GM04504 (cell line): ENCODE measurements around the gene BCAS1.
A peak's percentile ranks its signal among the peaks of the same experiment; 100 is the strongest.
"Not testable (repeated sequence)": the region's sequence is repeated elsewhere in the genome, so short reads cannot be mapped to it uniquely, and the experiment has no call there.

ENCODE experiments used
- DNase-seq: peaks from one replicate; pipeline ENCODE4 v3.0.0-alpha.2; 2012; ENCODE audit warnings: low read depth

Gene BCAS1

GRCh38 chr20:53984356-53985149 lies 85.8 kb downstream of the BCAS1 start:
- peak; percentile 76 for DNase-seq

- no peak for DNase-seq
These were observed 87.0 kb downstream of the BCAS1 start for GRCh38 chr20:53983401-53983800.

GRCh38 chr20:53982624-53983023 lies 87.8 kb downstream of the BCAS1 start:
- no peak for DNase-seq

- no peak for DNase-seq
These were observed 88.5 kb downstream of the BCAS1 start for GRCh38 chr20:53981752-53982437.

DNA sequence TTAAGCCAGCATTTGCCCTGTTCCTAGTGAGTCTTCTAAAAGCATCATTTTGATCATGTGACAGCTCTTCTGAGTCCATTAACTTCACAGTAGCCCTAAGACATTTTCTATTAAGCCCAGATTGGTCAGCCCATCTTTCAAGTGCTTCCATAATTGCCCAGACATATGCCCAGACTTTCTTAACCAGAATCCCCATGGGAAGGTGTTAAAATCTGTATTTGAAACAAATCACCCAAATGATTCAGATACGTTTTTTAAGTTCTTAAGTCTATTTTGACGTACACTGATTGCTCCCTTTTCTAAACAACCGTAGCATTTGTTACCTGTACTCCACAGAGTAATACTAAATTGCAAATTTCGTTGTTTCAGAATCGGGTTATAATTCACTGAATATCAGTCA lies 89.3 kb downstream of the BCAS1 start:
- DNase-seq: no peak

DNA sequence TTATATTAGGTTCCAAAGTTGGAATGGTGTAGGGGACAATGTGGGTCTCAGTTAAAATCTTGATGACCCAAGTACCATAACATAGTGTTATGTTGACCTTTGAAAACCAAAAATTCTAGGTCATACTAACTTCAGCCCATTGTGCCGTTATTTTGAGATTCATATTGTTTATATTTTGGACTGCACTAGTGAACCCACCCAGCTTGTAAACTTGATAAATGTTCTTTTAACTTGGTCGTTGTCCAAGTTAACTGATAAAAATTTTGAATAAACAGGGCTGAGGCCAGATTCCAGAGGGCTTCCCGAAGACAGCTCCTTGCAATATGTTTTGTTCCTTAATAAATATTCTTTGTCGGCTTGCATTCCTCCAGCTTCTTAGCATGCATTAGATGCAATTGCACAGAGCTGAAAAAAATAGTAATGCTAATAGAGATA lies 90.3 kb downstream of the BCAS1 start:
- DNase-seq: no peak

GRCh38 chr20:53978497-53978896 lies 91.9 kb downstream of the BCAS1 start:
- DNase-seq: no peak

DNA sequence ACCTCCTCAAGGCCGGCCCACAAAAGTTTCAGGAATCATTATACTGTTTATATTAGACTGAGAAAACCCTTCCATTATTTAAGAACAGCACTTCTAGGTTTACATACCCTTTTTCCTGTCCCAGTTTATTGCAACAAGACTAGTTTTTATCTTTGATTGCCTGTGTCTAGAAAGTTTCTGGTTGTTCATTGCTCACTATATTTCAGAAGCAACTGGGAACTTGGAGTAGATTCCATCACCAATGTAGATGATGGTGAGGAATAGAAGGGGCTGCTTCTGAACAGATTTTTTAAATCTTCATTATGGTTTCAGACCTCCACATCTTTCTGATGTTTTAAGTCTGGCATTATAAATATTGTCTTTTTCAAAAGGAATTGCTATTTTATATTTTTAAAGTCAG lies 93.0 kb downstream of the BCAS1 start:
- no peak for DNase-seq

DNA sequence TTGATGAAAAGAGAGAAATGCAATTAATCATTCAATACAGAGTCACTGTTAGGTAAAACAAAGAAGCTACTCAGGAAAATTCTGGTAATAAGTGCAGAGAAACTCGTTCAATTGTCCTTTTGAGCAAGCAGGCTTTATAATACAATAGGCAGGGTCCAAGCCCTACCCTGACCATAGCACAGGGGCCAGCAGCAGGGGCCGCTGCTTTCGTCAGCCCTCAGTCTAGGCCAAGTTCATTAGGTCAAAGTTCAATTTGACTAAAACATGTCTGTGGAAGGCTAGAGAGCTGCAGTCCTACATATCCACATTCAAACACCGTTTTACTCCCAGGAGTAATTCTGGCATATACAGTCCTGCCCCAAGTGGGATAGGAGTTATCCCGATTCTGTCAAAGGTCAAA lies 94.6 kb downstream of the BCAS1 start:
- no peak for DNase-seq

- no peak for DNase-seq
These were observed 95.4 kb downstream of the BCAS1 start for GRCh38 chr20:53974785-53975555.

- not testable (repeated sequence) for DNase-seq
These were observed 96.5 kb downstream of the BCAS1 start for GRCh38 chr20:53973882-53974281.

DNA sequence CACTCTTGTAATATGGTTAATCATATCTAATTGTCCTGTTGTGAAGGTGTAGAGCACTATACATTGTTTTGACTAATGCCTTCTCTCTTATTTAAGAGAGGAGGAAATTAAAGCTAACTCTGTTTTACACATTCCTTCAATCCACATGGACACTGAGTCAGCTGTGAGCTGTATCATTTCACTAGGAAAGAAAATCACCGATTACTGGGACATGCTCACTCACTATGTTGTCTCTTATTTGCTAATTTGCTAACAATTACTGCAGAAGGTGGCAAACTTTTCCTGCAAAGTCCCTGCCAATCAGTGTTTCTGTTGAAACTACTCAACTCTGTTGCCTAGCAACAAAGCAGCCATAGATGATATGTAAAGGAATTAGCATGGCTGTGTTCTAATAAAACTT lies 98.2 kb downstream of the BCAS1 start:
- no peak for DNase-seq

DNA sequence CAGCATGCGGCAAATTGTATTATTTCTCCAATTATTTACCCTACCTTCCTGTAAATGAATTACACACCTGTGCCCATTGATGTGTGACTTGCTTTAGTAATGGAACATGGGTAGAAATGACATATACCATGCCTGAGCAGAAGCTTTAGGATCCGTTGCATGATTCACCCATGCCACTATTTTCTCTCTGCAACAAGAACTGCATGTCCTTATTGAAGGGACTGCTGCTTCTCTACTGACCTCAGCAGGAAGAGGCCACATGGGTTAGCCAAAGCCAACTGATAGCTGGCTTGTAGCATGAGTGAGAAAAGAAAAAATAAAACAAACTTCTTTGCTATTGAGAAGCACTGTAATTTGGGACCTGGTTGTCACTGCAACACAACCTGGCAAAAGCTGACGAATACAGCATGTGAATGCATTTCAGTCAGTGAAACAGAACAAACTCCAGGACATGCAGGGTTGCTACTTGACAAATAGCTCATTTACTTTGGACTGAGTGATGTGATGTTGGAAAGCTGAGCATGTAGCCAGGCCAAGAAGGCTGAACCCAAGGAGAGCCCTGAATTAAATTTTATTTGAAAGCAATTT lies 99.2 kb downstream of the BCAS1 start:
- no peak for DNase-seq

- no peak for DNase-seq
These were observed 100.2 kb downstream of the BCAS1 start for GRCh38 chr20:53970232-53970631.

DNA sequence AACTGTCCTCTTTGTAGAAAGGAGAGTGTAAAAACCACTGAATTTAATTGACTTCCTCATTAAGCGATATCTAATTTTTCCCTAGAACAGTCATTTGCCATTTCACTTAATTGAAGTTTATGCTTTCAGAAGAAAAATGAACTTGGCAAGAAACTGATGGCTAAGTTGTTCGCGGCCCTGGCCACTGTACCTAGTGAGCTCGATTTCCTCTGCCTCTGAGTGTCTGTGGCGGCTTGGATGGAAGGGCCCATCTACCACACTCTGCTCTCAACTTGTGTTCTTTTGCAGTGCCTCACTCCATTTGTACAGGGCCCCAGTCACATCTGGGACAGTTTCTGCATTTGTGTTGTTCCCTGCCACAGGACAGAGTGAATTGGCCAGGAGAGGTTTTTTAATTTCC lies 102.9 kb downstream of the BCAS1 start:
- no peak for DNase-seq

GRCh38 chr20:53966774-53967398 lies 103.5 kb downstream of the BCAS1 start:
- DNase-seq: no peak

DNA sequence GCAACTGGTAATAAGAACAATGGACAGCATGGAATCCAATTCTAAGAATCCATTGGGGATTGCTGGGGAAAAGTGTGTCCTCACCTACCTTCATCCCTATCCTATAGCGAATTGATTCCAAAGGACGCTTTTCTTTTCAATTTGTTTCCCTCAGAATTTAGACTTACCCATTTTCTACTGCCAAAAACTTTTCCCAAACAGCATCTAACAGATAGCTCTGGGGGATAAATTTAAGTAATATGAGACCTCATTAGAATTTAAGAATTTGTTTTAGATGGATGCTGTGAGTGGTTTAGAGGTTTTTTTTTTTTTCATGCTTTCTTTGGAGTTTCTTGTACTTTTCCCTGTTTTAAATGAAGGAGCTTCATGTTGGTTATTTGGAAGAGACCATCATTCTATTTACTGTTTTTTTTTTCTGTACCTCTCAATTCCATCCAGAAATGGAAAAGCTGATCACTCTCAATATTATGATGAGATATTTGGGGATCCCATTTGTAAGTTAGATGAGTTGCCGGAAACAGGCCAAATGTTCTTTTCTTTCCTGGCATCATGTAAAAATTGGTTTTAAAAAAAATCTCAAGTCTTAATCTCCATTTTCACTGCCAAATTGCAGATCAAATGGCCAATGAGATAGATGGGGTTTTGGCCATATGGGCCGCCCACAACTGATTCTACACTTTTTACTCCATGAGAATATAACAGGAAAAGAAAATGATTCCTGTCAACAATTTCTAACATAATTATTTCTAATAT lies 105.7 kb downstream of the BCAS1 start:
- DNase-seq: no peak

DNA sequence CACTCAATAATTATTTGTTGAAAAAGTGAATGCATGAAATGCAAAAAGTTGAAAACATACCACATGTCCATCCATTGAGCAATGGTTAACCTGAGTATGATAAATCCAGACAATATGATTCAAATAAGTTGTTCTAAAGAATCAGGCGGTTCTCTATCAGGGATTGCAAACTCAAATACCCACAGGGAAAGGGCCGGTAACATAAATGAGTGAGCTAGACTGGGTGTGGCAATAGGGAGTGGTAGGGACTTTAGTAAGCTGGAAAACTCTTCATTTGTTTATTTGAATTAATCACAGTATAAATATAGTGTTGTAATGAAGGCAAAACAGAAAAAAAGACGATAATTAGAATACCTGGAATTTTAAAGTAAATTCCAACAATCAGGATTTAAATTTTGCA lies 106.3 kb downstream of the BCAS1 start:
- DNase-seq: no peak

- DNase-seq: no peak
These were observed 106.8 kb downstream of the BCAS1 start for GRCh38 chr20:53963635-53964034.

DNA sequence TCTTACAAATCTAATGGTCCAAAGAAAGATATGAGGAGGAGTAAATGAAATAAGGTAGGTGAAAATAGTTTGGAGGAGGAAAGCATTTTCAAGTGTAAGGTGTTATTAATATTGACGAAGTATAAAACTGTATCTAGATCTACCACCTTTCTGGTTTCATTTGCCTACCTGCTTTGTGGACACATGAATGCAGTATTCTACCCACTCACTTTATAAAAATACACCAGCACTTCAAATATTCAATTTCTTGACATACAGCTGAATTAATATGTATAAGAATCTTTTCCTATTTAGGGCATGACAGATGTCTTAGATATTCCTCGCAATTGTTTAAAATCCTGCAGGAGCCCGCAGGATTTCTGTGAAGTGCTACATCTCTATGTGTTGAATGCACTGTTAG lies 108.0 kb downstream of the BCAS1 start:
- no peak for DNase-seq

DNA sequence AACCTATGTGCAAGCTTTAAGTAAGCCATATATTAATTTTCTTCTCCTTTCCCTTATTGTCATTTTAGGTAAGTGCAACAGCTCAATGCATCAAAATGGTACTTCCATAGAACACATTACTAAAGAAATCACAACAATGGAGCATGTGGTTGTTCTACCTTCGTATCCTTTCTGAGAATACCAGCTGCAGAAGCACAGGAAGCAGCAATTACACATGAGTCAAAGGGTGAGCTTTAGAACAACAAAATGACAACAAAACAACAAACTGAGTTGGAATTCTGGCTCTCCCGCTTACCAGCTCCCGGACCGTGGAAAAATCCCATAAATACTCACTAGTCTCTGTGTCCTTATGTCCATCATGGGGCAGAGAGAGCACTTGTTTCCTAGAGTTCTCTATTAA lies 108.9 kb downstream of the BCAS1 start:
- no peak for DNase-seq
